Activated CD8-positive, alpha-beta memory T cell treated with anti-CD3 and anti-CD28 coated beads, Interleukin-2, amount 50 U/mL, for 48 hours (primary cell): ENCODE data around the gene DMWD.
"Not testable (repeated sequence)": the region's sequence is repeated elsewhere in the genome, so short reads cannot be mapped to it uniquely, and the experiment has no call there.

ENCODE experiments used
- DNase-seq: peaks from one replicate; pipeline ENCODE4 v3.0.0-alpha.2; 2020

DMWD gene

DNA sequence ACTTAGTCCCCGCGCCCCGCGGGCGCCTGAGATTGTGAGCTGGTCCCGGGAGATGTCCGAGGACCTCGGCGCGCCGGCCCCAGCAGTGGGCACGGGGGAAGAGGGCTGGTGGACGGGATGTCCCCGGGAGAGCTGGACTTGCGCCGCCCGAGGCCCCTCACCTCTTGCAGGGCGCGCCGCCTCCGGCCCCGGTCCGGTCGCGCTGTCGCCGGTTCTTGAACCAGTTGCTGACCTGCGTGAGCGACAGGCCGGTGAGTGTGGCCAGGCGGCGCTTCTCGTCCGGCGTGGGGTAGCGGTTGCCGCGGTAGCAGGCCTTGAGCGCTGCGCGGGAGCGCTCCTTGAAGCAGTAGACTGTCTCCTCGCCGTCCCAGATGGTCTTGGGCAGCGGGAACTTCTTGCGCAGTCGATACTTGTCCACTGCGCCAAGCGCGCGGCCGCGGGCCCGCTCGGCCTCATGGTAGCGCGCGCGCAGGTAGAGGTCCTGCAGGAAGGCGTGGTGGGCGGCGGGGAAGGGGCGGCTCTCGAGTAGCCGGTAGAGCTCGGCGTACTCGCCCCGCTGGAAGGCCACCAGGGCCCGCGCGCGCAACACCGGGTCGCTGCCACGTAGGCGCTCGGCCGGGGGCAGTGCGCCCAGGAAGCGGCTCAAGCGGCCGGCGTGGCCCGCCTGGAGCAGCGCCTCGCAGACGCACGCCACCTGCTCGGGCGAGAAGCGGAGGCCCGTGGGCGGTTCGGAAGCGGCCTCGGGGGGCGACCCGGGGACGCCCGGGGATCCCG, 24.6 kb downstream of the DMWD start:
- DNase-seq: peak; percentile 77

DNA sequence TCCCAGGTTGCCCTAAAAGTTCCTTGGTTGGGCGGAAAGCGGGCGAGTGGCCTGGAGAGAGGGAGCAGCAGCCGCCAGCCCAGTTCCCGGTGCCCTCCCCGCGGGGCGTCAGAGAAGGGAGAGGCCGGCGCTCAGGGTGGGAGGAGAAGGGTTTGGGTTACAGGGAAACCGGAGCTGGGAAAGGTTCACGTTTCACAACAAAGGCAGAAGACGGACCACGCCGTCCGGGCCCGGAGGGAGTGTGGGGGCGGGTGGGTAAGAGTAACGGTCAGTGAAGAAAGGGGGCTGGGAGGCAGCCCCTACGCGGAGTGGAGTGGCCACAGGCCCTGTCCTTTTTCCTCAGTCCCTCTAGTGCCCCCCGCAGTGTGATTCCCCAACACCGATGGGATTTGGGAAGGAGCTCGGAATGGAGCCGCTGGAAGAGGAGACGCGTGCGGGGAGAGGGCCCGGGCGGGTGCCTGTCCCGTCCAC, 25.2 kb downstream of the DMWD start:
- DNase-seq: no peak

DNA sequence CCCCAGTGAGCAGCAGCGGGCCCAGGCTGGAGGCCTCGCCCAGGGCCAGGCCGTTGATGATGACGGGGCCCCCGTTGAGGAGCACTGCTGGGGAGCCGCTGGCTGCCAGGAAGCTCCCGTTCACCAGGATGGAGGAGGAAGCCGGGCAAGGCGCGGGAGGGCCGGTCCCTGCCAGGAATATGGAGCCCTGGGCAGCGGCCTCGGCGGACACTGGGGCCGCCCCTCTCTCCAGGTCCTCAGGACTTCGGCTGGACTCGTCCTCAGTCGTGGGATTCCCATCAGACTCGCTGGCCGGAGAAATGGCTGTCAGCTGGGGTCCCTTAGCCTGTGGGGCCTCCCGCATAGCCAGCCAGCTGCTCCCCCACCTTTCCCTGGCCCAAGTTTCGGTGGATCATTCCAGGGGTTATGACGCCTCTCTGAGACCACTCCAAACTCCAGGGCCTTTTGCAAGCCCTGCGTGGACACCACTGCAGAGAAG, 25.7 kb downstream of the DMWD start:
- no peak for DNase-seq

DNA sequence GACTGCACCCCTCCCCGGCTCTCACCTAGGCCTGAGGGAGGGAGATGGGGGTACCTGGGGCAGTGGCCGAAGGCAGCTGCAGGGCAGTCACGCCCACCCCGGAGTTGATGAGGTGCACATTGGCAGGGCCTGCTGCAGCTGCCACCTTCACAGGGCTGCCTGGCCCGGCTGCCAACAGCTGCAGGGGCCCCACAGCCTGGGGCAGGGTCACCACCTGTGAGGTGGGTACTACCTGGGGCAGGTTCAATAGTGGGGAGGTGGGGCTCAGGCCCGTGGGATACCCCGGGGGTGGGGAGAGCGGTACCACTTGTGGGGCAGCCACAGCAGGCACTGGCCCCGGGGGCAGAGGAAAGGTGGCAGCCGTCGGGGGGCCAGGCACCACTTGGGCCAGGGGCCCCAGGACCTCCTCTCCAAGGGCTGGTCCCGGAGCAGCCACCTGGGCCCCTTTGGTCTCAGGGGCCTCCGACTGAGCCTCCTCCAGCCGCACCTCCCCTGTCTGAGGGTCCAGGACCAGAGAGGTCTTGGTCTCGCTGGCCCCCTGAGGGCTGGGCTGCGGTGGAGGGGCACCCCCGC, 26.3 kb downstream of the DMWD start:
- DNase-seq: no peak

DNA sequence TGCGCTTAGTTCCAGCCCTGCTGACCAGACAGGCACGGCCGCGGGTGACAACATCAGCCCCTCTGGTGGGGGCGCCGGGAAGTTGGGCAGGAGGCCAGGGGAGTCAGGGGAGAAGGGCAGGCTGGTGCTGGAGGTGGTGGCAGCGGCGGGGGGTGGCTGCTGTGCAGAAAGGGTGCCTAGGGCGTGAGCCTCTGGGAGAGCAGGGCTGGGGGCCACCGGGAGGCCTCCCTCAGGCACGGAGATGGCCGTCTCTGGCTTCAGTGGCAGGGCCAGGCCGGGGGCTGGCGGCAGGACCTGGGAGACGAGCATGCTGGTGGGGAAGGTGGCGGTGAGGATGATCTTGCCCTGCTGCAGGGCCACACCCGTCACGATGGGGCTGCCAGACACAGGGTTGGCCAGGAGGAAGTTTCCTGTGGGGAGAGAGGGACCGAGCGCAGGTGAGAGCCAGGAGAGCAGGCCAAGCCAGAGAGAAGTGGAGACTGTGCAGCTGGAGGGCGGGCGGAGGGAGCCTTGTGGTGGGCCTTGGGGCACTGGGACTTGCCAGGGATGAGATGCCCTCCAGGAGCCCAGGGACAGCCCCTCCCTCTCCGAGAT, 26.8 kb downstream of the DMWD start:
- no peak for DNase-seq

DNA sequence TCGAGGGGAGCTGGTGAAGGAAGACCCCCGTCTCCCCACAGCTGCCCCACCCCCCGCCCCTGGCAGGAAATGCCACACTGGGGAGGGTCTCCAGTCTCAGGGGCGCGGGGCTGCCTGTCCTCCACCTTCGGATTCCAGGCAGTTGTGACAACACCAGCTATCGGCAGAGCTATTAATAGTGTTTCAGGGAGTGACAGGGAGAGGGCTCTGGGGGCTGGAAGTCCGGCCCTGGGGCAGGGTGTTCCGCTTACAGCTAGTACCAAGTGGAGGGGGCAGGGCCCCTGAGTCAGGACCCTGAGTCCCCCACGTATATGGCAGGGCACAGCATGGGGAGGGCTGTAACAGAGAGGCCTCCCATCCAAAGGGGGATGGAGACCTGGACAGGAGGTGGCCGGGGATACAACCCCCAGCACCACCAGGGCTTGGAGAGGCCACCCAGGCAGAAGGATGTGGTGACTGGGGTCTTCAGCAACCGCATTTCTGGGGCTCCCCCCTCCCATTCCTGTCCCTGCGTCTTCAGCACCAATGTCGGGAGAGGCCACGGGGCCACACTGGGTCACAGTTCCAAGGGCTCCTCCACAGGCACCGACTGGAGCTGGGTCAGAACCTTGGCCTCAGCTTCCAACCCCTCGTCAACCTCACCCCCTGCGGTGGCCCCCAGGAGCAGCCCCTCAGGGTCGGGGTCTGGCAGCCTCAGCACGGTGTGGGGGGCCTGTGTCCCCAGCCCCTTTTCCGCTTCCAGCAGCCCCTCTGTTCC, 27.5 kb downstream of the DMWD start:
- no peak for DNase-seq

DNA sequence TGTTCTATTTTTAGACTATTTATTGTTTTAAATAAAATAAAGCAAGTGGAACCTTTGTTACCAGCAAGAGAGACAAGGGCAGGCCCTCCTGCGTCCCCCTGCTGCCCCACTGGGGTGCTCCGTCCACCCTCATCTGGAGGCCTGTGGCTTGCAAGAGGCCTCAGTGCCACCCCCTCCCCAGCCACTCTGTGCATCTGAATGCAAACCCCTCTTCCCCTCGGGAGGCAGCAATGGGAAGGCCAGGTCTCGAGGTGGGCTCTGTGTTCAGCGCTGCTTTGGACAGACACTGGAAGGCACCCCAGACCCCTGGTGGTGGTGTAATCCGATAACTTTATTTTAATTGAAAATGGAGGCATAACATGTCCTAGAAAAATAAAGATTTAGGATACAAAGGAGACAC, 28.2 kb downstream of the DMWD start:
- DNase-seq: no peak

DNA sequence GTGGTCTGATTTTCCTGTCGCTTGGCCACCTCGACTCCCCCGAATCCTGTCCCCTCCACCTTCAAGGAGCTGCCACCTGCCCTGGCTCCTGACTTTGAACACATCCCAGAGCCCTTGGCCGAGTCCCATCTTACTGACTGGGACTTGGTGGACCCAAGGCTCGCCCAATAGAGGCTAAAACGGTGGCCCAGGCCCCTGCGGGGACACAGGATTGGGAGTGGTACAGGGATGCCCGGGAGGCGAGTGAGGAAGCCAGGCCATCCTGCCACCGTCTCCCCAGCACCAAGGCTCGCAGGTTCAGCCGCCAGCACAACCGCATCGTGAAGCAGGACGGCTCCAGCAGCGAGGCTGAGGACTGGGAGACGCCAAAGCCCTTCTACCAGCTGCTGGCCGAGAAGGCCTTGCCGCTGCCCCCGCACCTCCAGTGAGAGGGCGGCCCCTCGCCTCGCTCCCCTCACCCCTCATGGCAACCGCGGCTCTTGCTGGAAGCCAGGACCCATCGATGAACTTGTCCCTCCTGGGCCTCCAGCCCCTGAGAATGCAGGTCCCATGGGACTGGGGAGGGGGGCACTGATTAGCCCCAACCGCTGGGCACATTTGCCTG, 28.9 kb downstream of the DMWD start:
- DNase-seq: no peak

DNA sequence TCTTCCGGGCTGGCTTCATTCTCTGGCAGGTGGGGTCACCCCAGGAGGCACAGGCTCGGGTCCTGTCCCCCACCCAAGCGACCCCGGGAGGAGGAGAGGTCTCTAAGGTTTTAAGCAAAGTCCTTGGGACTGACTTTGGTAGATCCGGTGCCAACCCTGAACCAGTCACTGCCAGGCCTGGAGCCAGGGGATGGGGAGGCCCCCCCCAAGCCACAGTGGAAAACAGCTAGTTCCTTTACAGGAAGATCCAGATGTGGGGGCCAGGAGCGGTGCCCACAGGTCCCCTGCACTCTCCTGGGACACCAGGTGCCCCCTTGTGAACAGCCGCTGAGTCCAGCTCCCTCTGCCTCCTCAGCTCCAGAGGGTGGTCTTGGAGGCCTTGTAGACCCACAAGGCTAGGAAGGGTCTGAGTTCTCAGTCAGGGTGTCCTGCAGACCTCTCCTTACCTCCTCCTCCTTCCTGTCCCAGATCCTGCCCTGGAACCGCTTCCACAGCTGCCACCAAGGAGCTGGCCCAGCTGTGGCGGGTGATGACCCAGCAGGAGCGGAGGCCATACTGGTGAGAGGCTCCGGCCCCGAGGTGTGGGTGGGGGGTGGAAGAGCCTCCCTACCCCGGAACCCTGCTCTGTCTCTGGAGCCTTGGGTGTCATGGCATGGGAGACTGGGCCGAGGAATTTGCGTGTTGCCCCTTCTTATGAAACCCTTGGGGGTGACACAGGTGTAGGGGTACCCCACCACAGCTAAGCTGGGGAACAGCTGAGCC, 29.6 kb downstream of the DMWD start:
- no peak for DNase-seq

DNA sequence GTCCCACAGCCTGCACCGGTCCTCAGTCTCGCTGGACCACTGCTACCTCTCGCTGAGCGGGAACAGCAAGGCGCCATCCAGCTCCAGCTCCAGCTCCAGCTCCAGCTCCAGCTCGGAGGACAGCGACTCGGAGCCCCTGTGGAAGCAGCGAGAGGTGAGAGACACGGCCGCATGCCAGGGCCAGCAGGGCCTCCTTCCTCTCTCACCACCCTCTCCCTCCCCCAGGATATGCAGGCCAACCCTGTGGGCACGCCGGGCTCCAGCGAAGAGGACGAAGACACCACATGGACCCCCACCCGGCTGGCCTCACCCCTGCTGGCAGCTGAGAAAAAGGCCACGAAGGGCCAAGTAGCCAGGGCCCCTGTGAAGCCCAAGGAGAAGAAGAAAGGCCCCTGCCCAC, 30.9 kb downstream of the DMWD start:
- no peak for DNase-seq

DNA sequence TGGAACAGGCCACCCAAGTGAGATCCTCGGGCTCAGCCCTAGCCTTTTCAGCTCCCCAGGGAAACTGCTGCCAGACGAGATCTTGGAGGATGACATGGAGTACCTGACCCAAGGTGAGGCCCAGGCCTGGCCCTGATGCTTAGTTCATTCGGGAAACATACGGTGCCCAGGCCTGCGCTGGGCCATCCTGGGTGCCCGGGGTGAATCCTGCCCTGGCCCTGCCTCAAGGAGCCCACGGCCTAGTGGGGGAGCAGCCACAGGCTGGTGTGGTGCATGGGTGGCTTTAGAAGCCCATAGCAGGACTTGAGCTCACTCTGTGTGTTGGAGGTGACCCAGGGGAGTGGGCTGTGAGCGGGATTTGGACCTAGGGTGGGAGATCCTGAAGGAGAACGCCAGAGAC, 33.7 kb downstream of the DMWD start:
- DNase-seq: no peak

DNA sequence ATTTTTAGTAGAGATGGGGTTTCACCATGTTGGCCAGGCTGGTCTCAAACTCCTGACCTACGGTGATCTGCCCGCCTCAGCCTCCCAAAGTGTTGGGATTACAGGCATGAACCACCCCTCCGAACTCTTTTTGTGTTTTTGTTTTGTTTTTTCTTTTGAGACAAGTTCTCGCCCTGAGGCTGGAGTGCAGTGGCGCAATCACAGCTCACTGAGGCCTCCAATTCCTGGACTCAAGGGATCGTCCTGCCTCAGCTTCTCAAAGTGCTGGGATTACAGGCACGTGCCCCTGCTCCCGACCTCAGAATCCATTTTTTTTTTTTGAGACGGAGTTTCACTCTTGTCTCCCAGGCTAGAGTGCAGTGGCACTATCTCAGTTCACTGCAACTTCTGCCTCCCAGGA, 35.0 kb downstream of the DMWD start:
- no peak for DNase-seq

DNA sequence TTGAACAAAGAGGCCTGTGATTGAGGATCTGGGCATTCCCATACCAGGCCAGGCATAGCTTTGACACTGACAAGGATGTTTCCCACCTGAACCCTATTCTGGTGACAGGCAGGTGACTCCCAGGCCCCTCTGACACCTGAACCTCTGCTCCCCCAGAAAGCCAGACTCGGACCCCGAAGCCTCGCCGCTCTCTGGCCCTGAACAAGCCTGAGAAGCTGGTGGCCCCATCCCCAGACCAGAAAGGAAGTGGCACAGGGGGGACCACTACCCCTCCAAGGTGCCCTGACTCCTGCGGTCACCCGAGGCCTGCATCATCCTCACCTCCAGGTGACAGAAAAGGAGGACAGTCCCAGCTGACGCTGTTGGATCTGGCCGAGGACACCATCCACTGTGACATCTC, 38.3 kb downstream of the DMWD start:
- DNase-seq: no peak

DNA sequence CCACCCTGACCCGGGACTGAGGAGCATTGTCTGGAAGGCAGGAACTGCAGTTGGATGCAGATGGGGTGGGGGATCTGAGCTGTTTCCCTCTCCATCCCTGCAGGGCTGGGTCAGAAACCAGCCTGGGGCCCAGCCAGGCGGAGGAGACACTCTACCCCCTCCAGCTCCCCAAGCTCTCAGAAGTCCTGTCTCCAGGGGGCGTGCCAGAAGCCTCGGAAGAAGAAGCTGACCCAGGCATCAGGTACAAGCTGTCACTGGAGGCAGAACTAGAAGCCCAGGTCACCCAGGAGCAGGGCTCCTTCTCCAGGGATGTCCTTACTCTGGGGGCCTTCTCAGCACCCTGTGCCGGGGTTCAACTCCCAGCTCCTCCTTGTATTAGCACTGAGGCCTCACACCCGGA, 39.1 kb downstream of the DMWD start:
- no peak for DNase-seq

DNA sequence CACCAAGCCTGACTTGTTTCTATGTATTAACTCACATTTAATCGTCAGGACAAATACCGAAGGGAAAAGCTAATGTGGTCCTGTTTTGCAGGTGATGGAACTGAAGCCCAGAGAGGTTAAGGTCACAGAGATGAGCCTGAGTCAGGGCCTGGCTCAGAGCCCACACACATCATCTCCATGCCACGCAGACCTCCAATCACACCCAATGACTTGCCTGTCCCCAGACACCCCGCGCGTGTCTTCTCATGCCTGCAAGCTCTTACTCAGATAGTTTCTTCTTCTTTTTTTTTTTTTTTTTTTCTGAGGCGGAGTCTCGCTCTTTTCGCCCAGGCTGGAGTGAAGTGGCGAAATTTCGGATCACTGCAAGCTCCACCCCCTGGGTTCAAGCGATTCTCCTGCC, 40.0 kb downstream of the DMWD start:
- no peak for DNase-seq

DNA sequence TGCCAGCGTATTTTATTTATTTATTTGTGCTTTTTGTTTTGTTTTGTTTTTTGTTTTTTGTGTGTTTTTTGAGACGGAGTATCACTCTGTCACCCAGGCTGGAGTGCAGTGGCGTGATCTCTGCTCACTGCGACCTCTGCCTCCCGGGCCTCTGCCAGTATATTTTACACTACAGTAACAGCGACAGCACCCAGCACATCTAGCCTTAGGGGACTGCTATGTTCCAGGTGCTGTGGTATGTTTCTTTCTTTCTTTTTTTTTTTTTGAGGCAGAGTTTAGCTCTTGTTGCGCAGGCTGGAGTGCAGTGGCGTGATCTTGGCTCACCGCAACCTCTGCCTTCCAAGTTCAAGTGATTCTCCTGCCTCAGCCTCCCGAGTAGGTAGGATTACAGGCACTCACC, 41.2 kb downstream of the DMWD start:
- not testable (repeated sequence) for DNase-seq

DNA sequence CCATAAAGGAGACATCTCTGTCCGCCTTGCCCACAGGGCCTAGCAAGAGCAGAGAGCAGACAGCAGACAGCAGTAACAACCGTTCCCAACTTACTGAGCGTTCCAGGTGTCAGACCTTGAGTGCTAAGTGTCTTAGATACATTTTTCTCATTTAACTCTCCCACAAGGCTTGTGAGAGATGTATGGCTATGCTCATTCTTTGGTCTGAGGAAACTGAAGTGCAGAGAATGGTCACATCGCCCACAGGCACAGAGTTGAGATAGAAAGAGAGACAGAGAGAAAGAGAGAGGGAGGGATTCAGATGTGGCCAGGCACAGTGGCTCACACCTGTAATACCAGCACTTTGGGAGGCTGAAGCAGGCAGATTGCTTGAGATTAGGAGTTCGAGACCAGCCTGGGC, 45.1 kb downstream of the DMWD start:
- no peak for DNase-seq

DNA sequence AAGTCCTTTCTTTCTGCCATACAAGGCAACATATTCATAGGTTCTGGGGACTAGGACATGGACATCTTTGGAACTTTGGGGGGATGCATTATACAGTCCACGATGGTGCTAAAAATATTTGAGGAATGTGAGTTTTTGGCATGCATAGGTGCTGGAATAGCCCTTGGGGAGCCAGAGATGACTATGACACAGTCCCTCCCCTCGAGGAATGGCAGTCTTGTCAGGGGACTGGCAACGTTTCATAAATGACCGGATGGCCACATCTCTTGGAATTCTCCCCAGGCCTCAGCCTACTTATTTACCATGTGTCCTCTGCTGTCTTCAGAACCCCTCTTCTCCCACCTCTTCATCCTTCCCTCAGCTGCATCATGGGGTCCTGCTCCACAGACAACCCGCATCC, 45.8 kb downstream of the DMWD start:
- DNase-seq: no peak

DNA sequence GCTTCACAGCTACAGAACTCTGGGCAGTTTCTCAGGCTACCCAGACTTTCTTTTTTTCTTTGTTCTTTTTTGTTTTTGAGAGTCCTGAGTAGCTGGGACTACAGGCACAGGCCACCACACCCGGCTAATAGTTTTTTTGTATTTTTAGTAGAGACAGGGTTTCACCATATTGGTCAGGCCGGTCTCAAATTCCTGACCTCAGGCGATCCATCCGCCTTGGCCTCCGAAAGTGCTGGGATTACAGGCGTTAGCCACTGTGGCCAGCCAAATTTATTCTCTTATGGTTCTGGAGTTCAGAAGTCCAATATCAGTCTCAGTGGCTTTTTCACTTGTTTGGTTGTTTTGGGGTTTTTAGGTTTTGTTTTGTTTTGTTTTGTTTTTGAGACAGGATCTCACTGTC, 47.0 kb downstream of the DMWD start:
- no peak for DNase-seq

DNA sequence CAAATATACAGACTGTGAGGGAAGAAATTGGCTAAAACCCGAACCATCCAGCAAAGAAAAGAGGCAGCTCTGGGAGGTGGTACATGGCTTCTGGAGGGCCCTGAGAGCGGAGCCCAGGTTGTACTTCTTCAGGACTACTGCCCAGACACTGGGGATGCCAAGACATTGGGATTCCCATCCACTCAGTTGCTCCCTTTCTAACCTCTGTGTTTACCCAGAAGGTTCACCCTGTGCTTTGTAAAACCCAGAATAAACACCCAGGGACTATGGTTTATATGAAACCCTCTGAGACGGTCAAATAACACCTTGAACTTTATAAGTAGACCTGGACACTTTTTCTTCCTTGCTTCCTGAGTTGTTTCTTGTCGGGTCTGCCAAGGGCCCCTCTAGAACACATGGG, 49.7 kb downstream of the DMWD start:
- DNase-seq: no peak

DNA sequence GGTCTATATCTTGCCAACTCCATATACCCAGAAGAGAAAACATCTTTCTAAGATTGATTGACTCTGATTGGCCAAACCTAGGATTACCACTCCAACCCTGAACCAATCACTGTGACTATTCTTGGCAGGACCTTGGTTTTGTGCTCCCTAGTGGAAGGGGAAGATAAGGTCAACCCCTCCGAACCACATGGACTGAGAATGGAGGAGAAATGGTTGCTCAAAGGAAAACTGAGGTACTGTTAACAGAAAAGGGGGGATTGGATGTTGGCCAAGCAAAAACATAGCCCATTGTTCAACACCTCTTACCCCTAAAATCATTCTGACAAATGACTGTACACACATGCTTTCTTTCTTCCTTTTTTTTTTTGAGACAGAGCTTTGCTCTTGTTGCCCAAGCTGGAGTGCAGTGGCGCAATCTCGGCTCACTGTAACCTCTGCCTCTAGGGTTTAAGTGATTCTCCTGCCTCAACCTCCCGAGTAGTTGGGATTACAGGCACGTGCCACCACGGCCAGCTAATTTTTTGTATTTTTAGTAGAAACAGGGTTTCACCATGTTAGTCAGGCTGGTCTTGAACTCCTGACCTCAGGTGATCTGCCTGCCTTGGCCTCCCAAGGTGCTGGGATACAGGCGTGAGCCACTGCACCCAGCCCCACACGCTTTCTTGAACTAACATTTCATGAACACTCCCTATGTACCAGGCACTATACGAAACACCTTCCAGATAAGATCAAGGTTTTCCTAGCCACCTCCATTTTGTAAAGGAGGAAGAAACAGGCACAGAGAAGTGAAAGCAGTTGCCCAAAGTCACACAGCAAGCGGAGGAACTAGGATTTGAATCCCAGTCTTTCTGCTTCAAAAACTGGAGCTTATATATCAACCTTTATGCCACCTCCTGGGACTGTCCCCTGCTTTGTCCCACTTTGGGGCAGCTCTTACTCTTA, 52.9 kb downstream of the DMWD start:
- DNase-seq: no peak
